Urinary bladder (tissue), 4 donors: ENCODE measurements around the gene PTPRN2. TPM values are rescaled to one million over a fixed set of nuclear protein-coding genes. Genes with fewer than 3 reads are reported as not detected.
"Not testable (repeated sequence)": the region's sequence is repeated elsewhere in the genome, so short reads cannot be mapped to it uniquely, and the experiment has no call there.

Source experiments
- DNase-seq: peaks from one replicate; pipeline ENCODE4 v3.0.0-alpha.2; 2015; ENCODE audit errors: extremely low spot score
- H3K27ac ChIP-seq: one replicate; pipeline ENCODE4 v1.5.1; 2013; ENCODE audit warnings: low read depth, mild to moderate bottlenecking, moderate library complexity
- H3K36me3 ChIP-seq: one replicate; pipeline ENCODE4 v1.6.1; 2013; ENCODE audit warnings: mild to moderate bottlenecking, moderate library complexity; ENCODE audit not compliant: insufficient read depth
- H3K4me1 ChIP-seq: one replicate; pipeline ENCODE4 v1.6.1; 2013; ENCODE audit warnings: mild to moderate bottlenecking, moderate library complexity; ENCODE audit not compliant: insufficient read depth
- H3K4me3 ChIP-seq: one replicate; pipeline ENCODE4 v1.5.1; 2013; ENCODE audit warnings: low read depth, low read length
- WGBS: extraction: QIAGEN DNeasy Blood & Tissue Kit; methylation state at CpG from one replicate; pipeline ENCODE4 v1.1.7; 2013; 5-methylcytosine and 5-hydroxymethylcytosine counted together
- polyA plus RNA-seq: library from polyadenylated mRNA; stranded (reverse); fragments of 200-250 nt; gene quantifications from one replicate; pipeline ENCODE4 v1.2.3, GENCODE V29; 2013
- total RNA-seq: library from RNA; depleted of rRNA; stranded (reverse); fragments of >200 nt; gene quantifications from one replicate; pipeline ENCODE4 v1.2.3, GENCODE V29; 2014
- donor health status: healthy with polysubstance abuse.
- donor health status: healthy.

The PTPRN2 gene
- total and polyA plus RNA-seq, 2 donors, result 2.8 to 4.4 TPM

- 96% methylated on average over 4 of the region's 4 CpGs for WGBS
- H3K4me1 ChIP-seq, result no peaks in the 10 kb centered on the region
- DNase-seq, result no peak
- H3K27ac ChIP-seq, result no peak overlapping the region
- H3K36me3 ChIP-seq, result no peaks in the 10 kb centered on the region
- no peak overlapping the region for H3K4me3 ChIP-seq
These were observed 797.7 kb downstream of the PTPRN2 start for GRCh38 chr7:157789942-157790341.

GRCh38 chr7:157789094-157789493 is 798.5 kb downstream of the PTPRN2 start:
- H3K36me3 ChIP-seq, result no peaks in the 10 kb centered on the region
- DNase-seq, result no peak
- no peak overlapping the region for H3K4me3 ChIP-seq
- 90% methylated on average over 12 of the region's 12 CpGs for WGBS
- H3K4me1 ChIP-seq, result no peaks in the 10 kb centered on the region
- H3K27ac ChIP-seq, result no peak overlapping the region

- Histone ChIP-seq H3K4me1 (no peaks in the 10 kb centered on the region), H3K4me3 (no peak overlapping the region), H3K27ac (no peak overlapping the region), H3K36me3 (no peaks in the 10 kb centered on the region)
- DNase-seq, result no peak
- WGBS, result 90% methylated on average over 12 of the region's 12 CpGs
These were observed 799.0 kb downstream of the PTPRN2 start for GRCh38 chr7:157788573-157788972.

- DNase-seq, result no peak
These were observed 800.3 kb downstream of the PTPRN2 start for GRCh38 chr7:157787275-157787701.

GRCh38 chr7:157786375-157787274 is 801.0 kb downstream of the PTPRN2 start:
- 93% methylated on average over 40 of the region's 47 CpGs for WGBS
- Histone ChIP-seq H3K4me1 (no peaks in the 10 kb centered on the region), H3K36me3 (no peaks in the 10 kb centered on the region), H3K4me3 (no peak overlapping the region), H3K27ac (no peak overlapping the region)
- DNase-seq, result no peak

More at GRCh38 chr7:157787275-157787701, 800.3 kb downstream of the PTPRN2 start:
- Histone ChIP-seq H3K4me1 (no peaks in the 10 kb centered on the region), H3K27ac (no peak overlapping the region), H3K4me3 (no peak overlapping the region), H3K36me3 (no peaks in the 10 kb centered on the region)
- 88% methylated on average over 13 of the region's 13 CpGs for WGBS

GRCh38 chr7:157785486-157786186 is 802.0 kb downstream of the PTPRN2 start:
- H3K27ac ChIP-seq, result no peak overlapping the region
- no peaks in the 10 kb centered on the region for H3K36me3 ChIP-seq
- WGBS, result 87% methylated on average over 32 of the region's 32 CpGs
- H3K4me1 ChIP-seq, result no peaks in the 10 kb centered on the region
- H3K4me3 ChIP-seq, result no peak overlapping the region
- no peak for DNase-seq

GRCh38 chr7:157784979-157785441 is 802.6 kb downstream of the PTPRN2 start:
- no peak for DNase-seq
- Histone ChIP-seq H3K27ac (no peak overlapping the region), H3K36me3 (no peaks in the 10 kb centered on the region), H3K4me1 (no peaks in the 10 kb centered on the region), H3K4me3 (no peak overlapping the region)
- WGBS, result 86% methylated on average over 26 of the region's 26 CpGs

GRCh38 chr7:157784041-157784835 is 803.4 kb downstream of the PTPRN2 start:
- H3K27ac ChIP-seq, result no peak overlapping the region
- H3K36me3 ChIP-seq, result no peaks in the 10 kb centered on the region
- WGBS, result 68% methylated on average over 27 of the region's 27 CpGs
- no peak overlapping the region for H3K4me3 ChIP-seq
- DNase-seq, result no peak
- H3K4me1 ChIP-seq, result no peaks in the 10 kb centered on the region

GRCh38 chr7:157782041-157782440 is 805.6 kb downstream of the PTPRN2 start:
- Histone ChIP-seq H3K36me3 (no peaks in the 10 kb centered on the region), H3K4me1 (no peaks in the 10 kb centered on the region), H3K4me3 (no peak overlapping the region), H3K27ac (no peak overlapping the region)
- no peak for DNase-seq
- 86% methylated on average over 12 of the region's 12 CpGs for WGBS

- DNase-seq, result no peak
- H3K27ac ChIP-seq, result no peak overlapping the region
- WGBS, result 93% methylated on average over 15 of the region's 15 CpGs
- H3K4me1 ChIP-seq, result no peaks in the 10 kb centered on the region
- H3K4me3 ChIP-seq, result no peak overlapping the region
- no peaks in the 10 kb centered on the region for H3K36me3 ChIP-seq
These were observed 806.9 kb downstream of the PTPRN2 start for GRCh38 chr7:157780721-157781120.

- Histone ChIP-seq H3K27ac (no peak overlapping the region), H3K4me1 (no peaks in the 10 kb centered on the region), H3K36me3 (no peaks in the 10 kb centered on the region), H3K4me3 (no peak overlapping the region)
- 84% methylated on average over 15 of the region's 15 CpGs for WGBS
- no peak for DNase-seq
These were observed 807.3 kb downstream of the PTPRN2 start for GRCh38 chr7:157780312-157780711.

GRCh38 chr7:157779206-157779605 is 808.4 kb downstream of the PTPRN2 start:
- 83% methylated on average over 12 of the region's 12 CpGs for WGBS
- no peak overlapping the region for H3K4me3 ChIP-seq
- H3K4me1 ChIP-seq, result no peaks in the 10 kb centered on the region
- no peaks in the 10 kb centered on the region for H3K36me3 ChIP-seq
- no peak overlapping the region for H3K27ac ChIP-seq
- no peak for DNase-seq

GRCh38 chr7:157777194-157777762 is 810.3 kb downstream of the PTPRN2 start:
- H3K4me3 ChIP-seq, H3K27ac ChIP-seq, H3K4me1 ChIP-seq, H3K36me3 ChIP-seq, DNase-seq: not testable (repeated sequence)
- 69% methylated on average over 16 of the region's 16 CpGs for WGBS
